ENCODE data around the gene DNASE1L1. TPM values are rescaled to one million over a fixed set of nuclear protein-coding genes. Genes with fewer than 3 reads are reported as not detected.

The DNASE1L1 gene
- total RNA-seq, 4 donors from 2014 or later = 21.7 to 41.4 (median 32.1) TPM

DNA sequence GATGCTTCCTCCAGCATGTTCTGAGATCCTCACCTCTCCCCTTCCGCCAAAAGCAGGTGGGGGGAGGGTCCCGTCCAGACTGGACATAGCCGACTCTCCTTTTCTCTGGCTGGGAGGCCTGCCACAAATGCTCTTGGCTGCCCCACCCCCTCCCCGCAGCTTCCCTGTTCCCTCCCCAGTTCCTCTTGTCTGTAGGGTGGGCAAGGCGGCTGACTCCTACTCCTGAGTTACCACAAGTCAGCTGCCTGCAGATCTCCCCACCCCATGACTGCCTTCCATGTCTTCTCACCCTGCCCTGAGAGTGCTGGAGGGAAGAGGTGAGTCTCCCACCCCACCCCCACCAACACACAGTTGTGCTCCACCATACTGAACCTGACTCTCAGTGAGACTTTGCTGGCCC is 22.3 kb upstream of the DNASE1L1 start:
- no peaks in the 10 kb centered on the region for H3K9me3 ChIP-seq
- peaks cover 5 to 47% (median 7%) of the 10 kb centered on the region in 3 donors for H3K4me1 ChIP-seq
- H3K27me3 ChIP-seq = no peaks in the 10 kb centered on the region
- no peak for DNase-seq
- no peak for TF ChIP-seq POLR2A (IDR thresholded peaks at IDR 0.05)
- TF ChIP-seq, protein P1, sequence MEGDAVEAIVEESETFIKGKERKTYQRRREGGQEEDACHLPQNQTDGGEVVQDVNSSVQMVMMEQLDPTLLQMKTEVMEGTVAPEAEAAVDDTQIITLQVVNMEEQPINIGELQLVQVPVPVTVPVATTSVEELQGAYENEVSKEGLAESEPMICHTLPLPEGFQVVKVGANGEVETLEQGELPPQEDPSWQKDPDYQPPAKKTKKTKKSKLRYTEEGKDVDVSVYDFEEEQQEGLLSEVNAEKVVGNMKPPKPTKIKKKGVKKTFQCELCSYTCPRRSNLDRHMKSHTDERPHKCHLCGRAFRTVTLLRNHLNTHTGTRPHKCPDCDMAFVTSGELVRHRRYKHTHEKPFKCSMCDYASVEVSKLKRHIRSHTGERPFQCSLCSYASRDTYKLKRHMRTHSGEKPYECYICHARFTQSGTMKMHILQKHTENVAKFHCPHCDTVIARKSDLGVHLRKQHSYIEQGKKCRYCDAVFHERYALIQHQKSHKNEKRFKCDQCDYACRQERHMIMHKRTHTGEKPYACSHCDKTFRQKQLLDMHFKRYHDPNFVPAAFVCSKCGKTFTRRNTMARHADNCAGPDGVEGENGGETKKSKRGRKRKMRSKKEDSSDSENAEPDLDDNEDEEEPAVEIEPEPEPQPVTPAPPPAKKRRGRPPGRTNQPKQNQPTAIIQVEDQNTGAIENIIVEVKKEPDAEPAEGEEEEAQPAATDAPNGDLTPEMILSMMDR (IDR thresholded peaks at IDR 0.05) = no peak
- intact Hi-C loops (cut with DNase I) = no loop called here
- WGBS, 2 donors = 71 to 73% methylated on average over 3 of the region's 5 CpGs
- no peak overlapping the region for H3K4me3 ChIP-seq
- H3K36me3 ChIP-seq = peaks cover 5 to 43% (median 8%) of the 10 kb centered on the region in 3 donors
- H3K27ac ChIP-seq = peak overlapping the region in 3 of 4 donors; percentile 33 to 61 (median 48)

DNA sequence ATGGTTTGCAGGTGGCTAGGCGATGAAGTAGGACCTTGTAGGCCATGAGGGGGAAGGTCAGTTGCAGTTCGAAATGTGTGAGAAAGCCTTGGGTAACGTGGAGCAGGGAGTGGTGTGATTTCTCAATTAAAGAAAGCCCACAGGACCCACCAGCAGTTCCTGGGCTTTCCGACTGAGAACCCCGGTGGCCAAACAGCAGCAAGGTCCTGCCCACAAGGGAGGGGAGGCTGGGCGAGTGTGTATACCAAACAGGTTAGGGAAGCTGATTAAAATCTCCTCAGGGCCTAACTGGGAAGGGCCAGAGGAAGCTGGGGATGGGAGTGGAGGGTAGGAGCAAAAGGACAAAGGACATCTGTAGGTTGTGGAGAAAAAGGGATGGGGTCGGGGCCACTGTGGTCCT is 21.9 kb upstream of the DNASE1L1 start:
- intact Hi-C loops (cut with DNase I) = no loop called here
- Histone ChIP-seq H3K36me3 (peaks cover 5 to 43% (median 8%) of the 10 kb centered on the region in 3 donors), H3K4me1 (peaks cover 5 to 42% (median 7%) of the 10 kb centered on the region in 3 donors), H3K27ac (peak overlapping the region in 3 of 4 donors; percentile 33 to 61 (median 48)), H3K4me3 (no peak overlapping the region), H3K9me3 (no peaks in the 10 kb centered on the region), H3K27me3 (no peaks in the 10 kb centered on the region)
- TF ChIP-seq POLR2A (IDR thresholded peaks at IDR 0.05) = no peak
- TF ChIP-seq, protein P1 (IDR thresholded peaks at IDR 0.05) = no peak
- WGBS, 2 donors = 49 to 55% methylated on average over 7 of the region's 7 CpGs
- DNase-seq = no peak

DNA sequence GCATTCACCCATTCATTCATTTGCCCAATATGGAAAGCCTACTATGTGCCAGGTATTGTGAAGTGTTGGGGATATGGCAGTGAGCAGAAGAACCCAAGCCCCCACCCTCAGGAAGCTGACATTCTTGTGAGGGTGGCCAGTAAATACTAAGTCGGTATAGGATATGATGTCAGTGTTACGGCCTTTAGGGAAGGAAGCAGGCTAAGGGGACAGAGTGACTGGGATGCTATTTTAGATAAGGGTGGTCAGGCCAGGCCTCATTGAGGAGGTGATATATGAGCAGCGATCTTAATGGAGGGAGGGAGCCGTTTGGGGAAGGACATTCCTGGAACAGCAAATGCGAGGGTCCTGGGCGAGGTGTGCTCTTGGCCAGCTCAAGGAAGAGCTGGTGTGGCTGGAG is 21.4 kb upstream of the DNASE1L1 start:
- intact Hi-C loops (cut with DNase I) = no loop called here
- H3K4me1 ChIP-seq = peaks cover 5 to 42% (median 7%) of the 10 kb centered on the region in 3 donors
- no peak for DNase-seq

DNA sequence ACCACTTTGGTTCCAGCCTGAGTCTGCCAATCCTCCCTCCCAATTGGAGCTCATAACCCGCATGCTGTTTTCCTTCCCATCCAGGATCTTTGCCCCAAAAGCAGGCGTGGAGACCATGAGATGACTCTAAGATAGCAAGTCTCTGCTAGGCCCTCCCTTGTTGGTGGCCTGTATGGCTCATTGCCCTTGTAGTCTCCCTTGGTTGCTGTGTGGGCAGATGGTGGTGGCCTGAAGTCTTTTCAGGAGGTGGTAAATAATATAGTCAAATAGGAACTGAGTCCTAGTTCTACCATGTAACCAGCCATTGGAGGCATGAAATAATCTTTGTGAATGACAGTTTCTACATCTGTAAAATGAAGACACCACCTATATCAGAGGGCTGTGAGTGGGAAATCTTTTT is 20.7 kb upstream of the DNASE1L1 start:
- Histone ChIP-seq H3K27me3 (no peaks in the 10 kb centered on the region), H3K9me3 (no peaks in the 10 kb centered on the region), H3K27ac (peak overlapping the region in 2 of 4 donors; percentile 75 to 89), H3K36me3 (peaks cover 0 to 32% (median 5%) of the 10 kb centered on the region in 3 donors), H3K4me3 (peak overlapping the region in 3 of 4 donors; percentile 54 to 83 (median 75)), H3K4me1 (peaks cover 5 to 42% (median 7%) of the 10 kb centered on the region in 3 donors)
- 60 to 100% methylated on average over 1 of the region's 2 CpGs for WGBS, 2 donors
- no peak for DNase-seq
- intact Hi-C loops (cut with DNase I) = no loop called here
- TF ChIP-seq, protein P1 (IDR thresholded peaks at IDR 0.05) = no peak
- no peak for TF ChIP-seq POLR2A (IDR thresholded peaks at IDR 0.05)

More for the DNA sequence above, 21.4 kb upstream of the DNASE1L1 start:
- Histone ChIP-seq H3K9me3 (no peaks in the 10 kb centered on the region), H3K36me3 (peaks cover 3 to 39% (median 5%) of the 10 kb centered on the region in 3 donors), H3K27me3 (no peaks in the 10 kb centered on the region), H3K27ac (peak overlapping the region in 3 of 4 donors; percentile 33 to 61 (median 48)), H3K4me3 (peak overlapping the region in 1 of 4 donors; percentile 15)
- 75 to 83% methylated on average over 4 to 6 of the region's 6 CpGs for WGBS, 2 donors
- no peak for TF ChIP-seq POLR2A (IDR thresholded peaks at IDR 0.05)
- TF ChIP-seq, protein P1 (IDR thresholded peaks at IDR 0.05) = no peak

DNA sequence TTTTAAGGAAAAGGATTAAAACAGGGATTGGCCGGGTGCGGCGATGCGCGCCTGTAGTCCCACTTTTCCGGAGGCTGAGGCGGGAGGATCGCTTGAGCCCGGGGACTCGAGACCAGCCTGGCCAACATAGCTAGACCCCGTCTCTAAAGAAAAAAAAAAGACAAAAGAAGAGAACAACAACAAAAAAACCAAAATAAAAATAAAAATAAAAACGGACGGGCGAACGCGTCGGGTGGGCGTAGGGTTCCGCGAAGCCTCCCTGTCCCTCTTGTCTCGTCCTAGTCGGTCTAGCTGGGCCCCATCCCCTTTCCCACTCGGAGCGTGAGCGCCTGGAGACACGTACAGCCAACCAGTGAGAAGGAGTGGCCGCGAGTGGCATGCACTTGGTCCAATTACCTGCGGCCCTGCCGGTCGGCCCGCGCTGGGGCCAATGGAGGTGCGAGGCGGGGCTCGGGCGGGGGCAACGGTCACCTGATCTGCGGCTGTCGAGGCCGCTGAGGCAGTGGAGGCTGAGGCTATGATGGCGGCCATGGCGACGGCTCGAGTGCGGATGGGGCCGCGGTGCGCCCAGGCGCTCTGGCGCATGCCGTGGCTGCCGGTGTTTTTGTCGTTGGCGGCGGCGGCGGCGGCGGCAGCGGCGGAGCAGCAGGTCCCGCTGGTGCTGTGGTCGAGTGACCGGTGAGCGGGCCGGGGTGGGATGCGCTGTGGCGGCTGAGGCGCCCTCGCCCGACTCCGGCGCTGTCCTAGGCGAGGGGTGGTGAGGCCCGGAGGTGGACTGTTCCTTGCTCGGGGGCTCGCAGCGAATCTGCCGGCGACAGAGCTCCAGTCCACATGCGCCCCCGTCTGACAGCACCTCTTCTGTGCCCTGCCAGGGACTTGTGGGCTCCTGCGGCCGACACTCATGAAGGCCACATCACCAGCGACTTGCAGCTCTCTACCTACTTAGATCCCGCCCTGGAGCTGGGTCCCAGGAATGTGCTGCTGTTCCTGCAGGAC is 19.4 kb upstream of the DNASE1L1 start, which contains the start of gene ATP6AP1:
TSS of gene ATP6AP1 (plus strand) at position 502 of the 996 bp plus-strand sequence. CDS start at position 518, 16 bp downstream.
- intact Hi-C loops (cut with DNase I) = no loop called here
- Histone ChIP-seq H3K27ac (peak within 1 kb of the TSS; percentile 75 to 89 (median 84)), H3K4me3 (peak within 1 kb of the TSS; percentile 54 to 83 (median 76)), H3K36me3 (peaks cover 0 to 19% (median 5%) of the 10 kb centered on the region in 3 donors), H3K4me1 (peaks cover 5 to 42% (median 7%) of the 10 kb centered on the region in 3 donors), H3K9me3 (no peaks in the 10 kb centered on the region), H3K27me3 (no peaks in the 10 kb centered on the region)
- DNase-seq = peak; percentile 53
- 0 to 59% methylated on average over 9 to 33 of the region's 87 CpGs for WGBS, 2 donors
- TF ChIP-seq, protein P1 (IDR thresholded peaks at IDR 0.05) = no peak
- peak in 2 of 4 donors; percentile 49 to 76 for TF ChIP-seq POLR2A (IDR thresholded peaks at IDR 0.05)

Data from esophagus squamous epithelium (tissue), 5 donors.